Retinal pigment epithelial cell (primary cell): ENCODE results near the gene KIF22.

ENCODE experiments used
- DNase-seq: peaks from one replicate; pipeline ENCODE4 v3.0.0-alpha.2; 2010; ENCODE audit warnings: low read depth
- H3K4me3 ChIP-seq: 2 replicates; pipeline ENCODE4 v1.5.1; 2011; ENCODE audit warnings: mild to moderate bottlenecking, low read length, control low read depth, moderate library complexity
- CTCF ChIP-seq: conservative IDR thresholded peaks from 2 replicates; pipeline ENCODE4 v1.5.1; 2011; ENCODE audit warnings: low read depth, low read length, control low read depth, inconsistent platforms

Gene KIF22

GRCh38 chr16:29841631-29842030 is 51.1 kb downstream of the KIF22 start:
- TF ChIP-seq CTCF = no peak
- DNase-seq = no peak
- no peak overlapping the region for H3K4me3 ChIP-seq

GRCh38 chr16:29842732-29843346 is 52.3 kb downstream of the KIF22 start:
- DNase-seq = no peak
- no peak overlapping the region for H3K4me3 ChIP-seq
- TF ChIP-seq CTCF = no peak

- DNase-seq = no peak
- no peak overlapping the region for H3K4me3 ChIP-seq
- TF ChIP-seq CTCF = no peak
Observed at GRCh38 chr16:29843931-29844330, 53.4 kb downstream of the KIF22 start.

- no peak for TF ChIP-seq CTCF
- H3K4me3 ChIP-seq = no peak overlapping the region
- no peak for DNase-seq
Observed at GRCh38 chr16:29844575-29845331, 54.2 kb downstream of the KIF22 start.

- no peak overlapping the region for H3K4me3 ChIP-seq
- no peak for DNase-seq
- TF ChIP-seq CTCF = no peak
Observed at GRCh38 chr16:29845656-29846055, 55.1 kb downstream of the KIF22 start.

GRCh38 chr16:29848420-29849297 is 58.1 kb downstream of the KIF22 start:
- H3K4me3 ChIP-seq = no peak overlapping the region
- TF ChIP-seq CTCF = peak; percentile 96
- no peak for DNase-seq
